Stimulated activated memory B cell treated with anti-CD40 and anti-IgM and Interleukin-4, amounts not matched to agents 10 μg/mL and 1 μg/mL and 100 μg/mL, for 72 hours (primary cell): ENCODE data around the gene ELMO3.

Experiments
- ATAC-seq: fragments of 150-1000 bp; cut with Tn5 transposase; 2 replicates; pipeline ENCODE4 v1.10.0; 2021
- H3K27ac Mint-ChIP-seq: one replicate; pipeline ENCODE4 v1.8.0; 2022; ENCODE audit warnings: mild to moderate bottlenecking, mixed read lengths
- H3K27me3 Mint-ChIP-seq: one replicate; pipeline ENCODE4 v1.8.0; 2022; ENCODE audit warnings: mixed read lengths
- H3K36me3 Mint-ChIP-seq: one replicate; pipeline ENCODE4 v1.8.0; 2022; ENCODE audit warnings: mixed read lengths
- H3K4me1 Mint-ChIP-seq: one replicate; pipeline ENCODE4 v1.8.0; 2022; ENCODE audit warnings: mixed read lengths
- H3K4me3 Mint-ChIP-seq: one replicate; pipeline ENCODE4 v1.8.0; 2022; ENCODE audit warnings: mild to moderate bottlenecking, moderate library complexity, mixed read lengths
- H3K9me3 Mint-ChIP-seq: one replicate; pipeline ENCODE4 v1.8.0; 2022; ENCODE audit warnings: mixed read lengths

ELMO3 gene

GRCh38 chr16:67195676-67196075 is 3.3 kb upstream of the ELMO3 start:
- Mint-ChIP-seq H3K27ac (peak overlapping the region; percentile 1), H3K27me3 (no peaks in the 10 kb centered on the region), H3K4me1 (peaks cover 74% of the 10 kb centered on the region), H3K36me3 (peaks cover 47% of the 10 kb centered on the region), H3K4me3 (no peak overlapping the region), H3K9me3 (no peaks in the 10 kb centered on the region)
- ATAC-seq: no peak

DNA sequence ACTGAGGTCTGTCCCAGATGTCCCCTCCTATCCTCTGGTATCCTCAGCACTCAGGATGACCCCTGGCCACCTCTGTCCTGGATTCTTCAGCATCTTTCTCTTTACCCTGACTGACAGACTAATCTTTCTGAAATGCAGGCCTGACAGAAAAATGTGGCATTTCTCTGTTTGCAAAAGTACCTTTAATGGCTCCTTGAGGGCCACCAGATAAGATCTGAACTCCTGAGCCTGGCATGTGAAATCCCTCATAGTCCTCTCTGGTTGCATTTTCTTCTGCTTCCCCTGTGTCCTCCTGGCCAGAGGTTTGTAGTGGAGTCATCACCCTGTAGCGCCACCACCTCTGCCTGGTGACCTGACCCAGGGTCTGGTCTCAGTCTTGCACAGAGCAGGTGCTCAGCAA is 2.0 kb upstream of the ELMO3 start:
- no peak for ATAC-seq
- Mint-ChIP-seq H3K27ac (no peak overlapping the region), H3K4me3 (no peak overlapping the region), H3K9me3 (no peaks in the 10 kb centered on the region), H3K4me1 (peaks cover 65% of the 10 kb centered on the region), H3K36me3 (peaks cover 47% of the 10 kb centered on the region), H3K27me3 (no peaks in the 10 kb centered on the region)

DNA sequence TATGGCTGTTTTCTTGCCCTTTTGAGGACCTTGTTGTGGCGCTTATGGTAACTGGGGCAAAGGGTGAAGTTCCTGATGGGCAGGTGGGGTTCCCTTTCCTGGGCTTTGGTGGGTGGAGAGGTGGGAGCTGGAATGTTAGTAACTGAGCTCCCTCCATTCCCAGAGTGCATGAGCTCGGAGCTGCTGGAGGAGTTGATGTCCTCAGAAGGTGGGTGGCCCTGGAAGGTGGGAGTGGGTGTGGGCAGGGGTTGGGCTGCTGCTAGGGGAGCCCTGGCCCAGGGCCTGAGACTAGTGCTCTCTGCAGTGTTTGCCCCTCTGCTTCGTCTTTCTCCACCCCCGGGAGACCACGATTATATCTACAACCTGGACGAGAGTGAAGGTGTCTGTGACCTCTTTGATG is 1.2 kb upstream of the ELMO3 start:
- Mint-ChIP-seq H3K4me3 (no peak overlapping the region), H3K27ac (no peak overlapping the region), H3K9me3 (no peaks in the 10 kb centered on the region), H3K27me3 (no peaks in the 10 kb centered on the region), H3K36me3 (peaks cover 47% of the 10 kb centered on the region), H3K4me1 (peaks cover 60% of the 10 kb centered on the region)
- no peak for ATAC-seq

DNA sequence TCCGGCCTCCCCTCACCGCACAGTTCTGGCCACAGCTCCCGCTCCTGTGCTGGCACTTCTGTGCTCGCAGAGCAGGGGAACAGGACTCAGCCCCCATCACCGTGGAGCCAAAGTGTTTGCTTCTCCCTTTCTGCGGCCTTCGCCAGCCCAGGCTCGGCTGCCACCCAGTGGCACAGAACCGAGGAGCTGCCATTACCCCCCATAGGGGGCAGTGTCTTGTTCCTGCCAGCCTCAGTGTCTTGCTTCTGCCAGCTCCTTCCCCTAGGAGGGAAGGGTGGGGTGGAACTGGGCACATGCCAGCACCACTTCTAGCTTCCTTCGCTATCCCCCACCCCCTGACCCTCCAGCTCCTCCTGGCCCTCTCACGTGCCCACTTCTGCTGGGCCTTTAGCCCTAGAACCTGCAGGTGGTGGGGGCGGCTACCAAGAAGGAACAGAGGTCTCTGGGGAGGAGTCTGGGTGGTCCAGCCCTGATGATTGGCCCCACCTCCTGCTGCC is 645 bp upstream of the ELMO3 start:
- H3K27me3 Mint-ChIP-seq: no peaks in the 10 kb centered on the region
- no peak overlapping the region for H3K27ac Mint-ChIP-seq
- peaks cover 47% of the 10 kb centered on the region for H3K36me3 Mint-ChIP-seq
- ATAC-seq: no peak
- peaks cover 55% of the 10 kb centered on the region for H3K4me1 Mint-ChIP-seq
- H3K4me3 Mint-ChIP-seq: no peak overlapping the region
- H3K9me3 Mint-ChIP-seq: no peaks in the 10 kb centered on the region

GRCh38 chr16:67199808-67200198 is 872 bp downstream of the ELMO3 start:
- Mint-ChIP-seq H3K4me3 (peak overlapping the region; percentile 42), H3K27ac (no peak overlapping the region), H3K36me3 (peaks cover 44% of the 10 kb centered on the region)

DNA sequence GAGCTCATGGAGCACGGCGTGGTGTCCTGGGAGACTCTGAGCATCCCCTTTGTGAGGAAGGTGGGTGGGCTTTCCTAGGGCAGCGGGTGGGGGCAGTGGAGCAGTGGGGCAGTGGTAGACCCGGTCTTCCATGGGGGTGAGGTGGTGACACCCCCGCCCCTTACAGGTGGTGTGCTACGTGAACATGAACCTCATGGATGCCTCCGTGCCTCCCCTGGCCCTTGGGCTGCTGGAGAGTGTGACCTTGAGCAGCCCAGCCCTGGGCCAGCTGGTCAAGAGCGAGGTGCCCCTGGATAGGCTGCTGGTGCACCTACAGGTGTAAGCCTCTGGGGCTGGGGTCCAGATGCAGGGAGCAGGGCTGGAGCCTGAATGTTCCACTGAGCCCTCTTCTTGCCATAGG is 1.6 kb downstream of the ELMO3 start:
- Mint-ChIP-seq H3K4me1 (peaks cover 33% of the 10 kb centered on the region), H3K27me3 (no peaks in the 10 kb centered on the region), H3K36me3 (peaks cover 37% of the 10 kb centered on the region), H3K27ac (no peak overlapping the region), H3K9me3 (no peaks in the 10 kb centered on the region), H3K4me3 (no peak overlapping the region)
- no peak for ATAC-seq

More at GRCh38 chr16:67199808-67200198, 872 bp downstream of the ELMO3 start:
- Mint-ChIP-seq H3K4me1 (peaks cover 39% of the 10 kb centered on the region), H3K27me3 (no peaks in the 10 kb centered on the region), H3K9me3 (no peaks in the 10 kb centered on the region)
- peak; percentile 5 for ATAC-seq

DNA sequence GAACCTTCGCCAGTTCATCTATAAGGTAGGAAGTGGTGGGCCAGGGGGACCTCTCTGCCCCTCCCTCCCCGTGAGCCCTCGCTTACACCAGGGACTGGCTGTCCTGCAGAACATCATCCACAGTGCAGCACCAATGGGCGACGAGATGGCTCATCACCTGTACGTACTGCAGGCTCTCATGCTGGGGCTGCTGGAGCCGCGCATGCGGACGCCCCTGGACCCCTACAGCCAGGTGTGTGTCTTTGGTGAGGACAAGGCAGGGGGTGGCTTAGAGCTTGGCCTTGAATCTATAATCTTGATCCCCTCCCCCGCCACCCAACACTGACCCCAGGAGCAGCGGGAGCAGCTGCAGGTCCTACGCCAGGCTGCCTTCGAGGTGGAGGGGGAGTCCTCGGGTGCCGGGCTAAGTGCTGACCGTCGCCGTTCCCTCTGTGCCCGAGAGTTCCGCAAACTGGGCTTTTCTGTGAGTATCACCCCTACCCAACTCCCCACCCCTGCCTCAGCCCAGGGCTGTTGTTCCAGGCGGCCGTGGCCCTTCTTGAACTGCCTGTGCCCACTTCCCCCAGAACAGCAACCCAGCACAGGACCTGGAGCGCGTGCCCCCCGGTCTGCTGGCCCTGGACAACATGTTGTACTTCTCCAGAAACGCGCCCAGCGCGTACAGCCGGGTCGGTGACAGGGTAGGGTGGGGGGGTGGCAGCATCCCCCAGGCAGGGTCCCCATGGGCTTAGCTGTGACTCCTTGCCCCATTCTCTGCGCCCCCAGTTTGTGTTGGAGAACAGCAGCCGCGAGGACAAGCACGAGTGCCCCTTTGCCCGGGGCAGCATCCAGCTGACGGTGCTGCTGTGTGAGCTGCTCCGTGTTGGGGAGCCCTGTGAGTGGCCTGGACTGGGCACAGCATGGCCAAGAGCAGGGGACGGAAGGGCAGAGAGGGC is 2.7 kb downstream of the ELMO3 start:
- no peak for ATAC-seq
- H3K9me3 Mint-ChIP-seq: no peaks in the 10 kb centered on the region
- H3K27ac Mint-ChIP-seq: no peak overlapping the region
- H3K36me3 Mint-ChIP-seq: peaks cover 31% of the 10 kb centered on the region
- H3K4me3 Mint-ChIP-seq: no peak overlapping the region
- H3K4me1 Mint-ChIP-seq: peaks cover 21% of the 10 kb centered on the region
- H3K27me3 Mint-ChIP-seq: no peaks in the 10 kb centered on the region

- no peak overlapping the region for H3K27ac Mint-ChIP-seq
- H3K9me3 Mint-ChIP-seq: no peaks in the 10 kb centered on the region
- H3K4me3 Mint-ChIP-seq: no peak overlapping the region
- no peak for ATAC-seq
- H3K27me3 Mint-ChIP-seq: no peaks in the 10 kb centered on the region
- peaks cover 17% of the 10 kb centered on the region for H3K4me1 Mint-ChIP-seq
- peaks cover 28% of the 10 kb centered on the region for H3K36me3 Mint-ChIP-seq
These were observed 3.5 kb downstream of the ELMO3 start for GRCh38 chr16:67202426-67202825.

- Mint-ChIP-seq H3K27me3 (no peaks in the 10 kb centered on the region), H3K4me3 (no peak overlapping the region), H3K4me1 (peaks cover 14% of the 10 kb centered on the region), H3K9me3 (no peaks in the 10 kb centered on the region), H3K27ac (no peak overlapping the region), H3K36me3 (peaks cover 23% of the 10 kb centered on the region)
- ATAC-seq: no peak
These were observed 4.1 kb downstream of the ELMO3 start for GRCh38 chr16:67202956-67203493.

DNA sequence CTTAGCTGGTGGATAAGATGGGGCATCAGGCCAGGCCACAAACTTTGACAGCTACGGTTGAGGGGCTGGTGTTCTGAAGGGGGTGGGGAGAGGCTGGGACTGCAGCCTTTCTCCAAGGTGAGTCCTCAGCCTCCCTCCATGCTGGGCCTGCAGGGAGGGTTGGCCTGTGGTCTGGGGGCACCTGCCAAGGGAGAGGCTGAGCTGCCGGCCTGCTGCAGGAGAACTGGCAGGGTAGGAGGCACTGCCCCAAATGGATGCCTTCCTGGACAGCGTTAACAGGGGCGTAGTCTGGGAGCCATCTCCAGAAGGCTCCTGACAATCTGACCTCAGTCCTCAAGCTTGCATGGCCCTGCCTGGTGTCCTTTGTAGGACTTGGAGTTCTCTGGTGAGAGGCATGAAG is 5.1 kb downstream of the ELMO3 start:
- Mint-ChIP-seq H3K36me3 (peaks cover 15% of the 10 kb centered on the region), H3K27me3 (no peaks in the 10 kb centered on the region), H3K4me1 (peaks cover 7% of the 10 kb centered on the region), H3K4me3 (no peak overlapping the region), H3K9me3 (no peaks in the 10 kb centered on the region), H3K27ac (no peak overlapping the region)
- no peak for ATAC-seq

DNA sequence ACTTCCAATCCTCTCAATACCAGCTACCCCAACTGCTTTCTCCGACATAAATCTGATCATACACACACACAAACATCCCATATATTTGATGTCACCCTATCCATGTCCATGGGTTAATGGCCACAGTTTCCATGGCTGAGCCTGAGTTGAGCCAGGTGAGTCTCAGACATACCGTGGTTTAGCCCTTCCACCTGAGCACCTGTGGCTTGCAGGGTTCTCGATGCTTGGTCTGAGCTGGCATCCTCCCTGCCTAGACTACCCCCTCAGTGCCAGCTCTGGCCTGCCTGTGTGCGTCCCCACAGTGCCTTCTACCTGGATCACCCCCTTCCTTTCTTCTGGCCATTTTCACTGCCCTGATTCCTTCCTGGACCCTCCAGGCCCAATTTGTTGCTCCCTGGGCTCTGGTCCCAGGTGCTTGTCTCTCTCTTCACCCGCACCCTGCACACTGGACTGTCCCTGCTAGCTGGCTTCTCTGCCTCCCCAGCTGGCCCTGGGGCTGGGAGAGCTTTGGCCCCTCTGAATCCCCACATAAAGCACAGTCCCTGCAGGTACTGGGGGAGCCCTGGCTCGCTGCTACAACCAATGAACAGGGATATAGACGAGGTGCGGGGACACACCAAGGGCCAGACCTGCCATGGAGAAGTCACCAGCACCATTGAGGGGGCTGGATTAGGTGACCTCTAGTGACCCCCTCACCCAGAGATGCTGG is 7.4 kb downstream of the ELMO3 start:
- Mint-ChIP-seq H3K36me3 (peaks cover 6% of the 10 kb centered on the region), H3K4me3 (no peak overlapping the region), H3K27ac (peak overlapping the region; percentile 7), H3K9me3 (no peaks in the 10 kb centered on the region), H3K4me1 (no peaks in the 10 kb centered on the region), H3K27me3 (no peaks in the 10 kb centered on the region)
- no peak for ATAC-seq

GRCh38 chr16:67206838-67207248 is 7.9 kb downstream of the ELMO3 start:
- H3K4me1 Mint-ChIP-seq: no peaks in the 10 kb centered on the region
- ATAC-seq: no peak
- peaks cover 6% of the 10 kb centered on the region for H3K36me3 Mint-ChIP-seq
- no peaks in the 10 kb centered on the region for H3K27me3 Mint-ChIP-seq
- peak overlapping the region; percentile 7 for H3K27ac Mint-ChIP-seq
- no peaks in the 10 kb centered on the region for H3K9me3 Mint-ChIP-seq
- H3K4me3 Mint-ChIP-seq: no peak overlapping the region

DNA sequence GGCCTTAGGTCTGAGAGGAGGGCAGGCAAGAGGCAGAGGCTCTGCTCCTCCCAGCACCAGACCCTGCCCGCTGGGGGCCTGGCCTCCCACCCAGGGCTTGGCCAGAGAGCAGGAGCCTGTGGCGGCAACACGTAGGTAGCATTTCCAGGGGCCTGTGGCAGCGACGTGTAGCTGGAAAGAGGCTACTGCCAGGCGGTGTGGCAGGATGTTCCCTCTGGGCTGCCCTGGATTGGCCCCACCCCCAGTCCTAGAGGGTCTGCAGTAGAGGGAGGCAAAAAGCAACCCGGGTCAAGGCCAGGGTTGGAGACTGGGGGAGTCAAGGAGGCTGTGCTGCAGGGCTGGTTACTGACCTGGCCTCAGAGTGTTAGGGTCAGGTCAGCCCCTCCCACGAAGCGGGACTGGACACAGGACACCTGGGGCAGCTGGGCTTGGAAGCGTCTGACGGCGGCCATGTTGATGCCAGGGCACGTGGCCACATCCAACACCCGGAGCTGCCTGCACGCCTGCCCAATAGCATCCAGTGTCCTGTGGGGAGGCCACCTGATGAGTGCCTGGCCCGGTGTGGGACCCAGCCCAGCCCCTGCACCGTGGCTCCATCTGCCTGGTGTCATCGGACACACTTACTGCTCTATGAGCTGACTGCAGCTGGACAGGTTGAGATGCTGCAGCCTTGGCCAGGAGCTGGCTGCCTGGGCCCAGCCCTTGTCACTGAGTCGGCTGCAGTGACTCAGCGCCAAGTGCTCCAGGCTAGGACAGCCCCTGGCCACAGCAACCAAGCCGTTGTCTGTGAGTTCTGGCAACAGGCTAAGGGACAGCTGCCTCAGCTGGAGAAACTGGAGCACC is 8.5 kb downstream of the ELMO3 start:
- H3K9me3 Mint-ChIP-seq: no peaks in the 10 kb centered on the region
- no peak overlapping the region for H3K4me3 Mint-ChIP-seq
- no peak for ATAC-seq
- no peaks in the 10 kb centered on the region for H3K4me1 Mint-ChIP-seq
- peaks cover 6% of the 10 kb centered on the region for H3K36me3 Mint-ChIP-seq
- H3K27ac Mint-ChIP-seq: peak overlapping the region; percentile 7
- no peaks in the 10 kb centered on the region for H3K27me3 Mint-ChIP-seq

- no peaks in the 10 kb centered on the region for H3K9me3 Mint-ChIP-seq
- H3K27ac Mint-ChIP-seq: no peak overlapping the region
- peaks cover 6% of the 10 kb centered on the region for H3K36me3 Mint-ChIP-seq
- H3K4me1 Mint-ChIP-seq: no peaks in the 10 kb centered on the region
- H3K27me3 Mint-ChIP-seq: no peaks in the 10 kb centered on the region
- no peak for ATAC-seq
- no peak overlapping the region for H3K4me3 Mint-ChIP-seq
These were observed 9.4 kb downstream of the ELMO3 start for GRCh38 chr16:67208154-67208896.
